ENCODE data around the gene KIF24. TPM values are rescaled to one million over a fixed set of nuclear protein-coding genes. Genes with fewer than 3 reads are reported as not detected.
"Not testable (repeated sequence)": the region's sequence is repeated elsewhere in the genome, so short reads cannot be mapped to it uniquely, and the experiment has no call there.

KIF24 gene
- total and polyA plus RNA-seq, 5 donors = 0.23 to 0.54 (median 0.38) TPM

DNA sequence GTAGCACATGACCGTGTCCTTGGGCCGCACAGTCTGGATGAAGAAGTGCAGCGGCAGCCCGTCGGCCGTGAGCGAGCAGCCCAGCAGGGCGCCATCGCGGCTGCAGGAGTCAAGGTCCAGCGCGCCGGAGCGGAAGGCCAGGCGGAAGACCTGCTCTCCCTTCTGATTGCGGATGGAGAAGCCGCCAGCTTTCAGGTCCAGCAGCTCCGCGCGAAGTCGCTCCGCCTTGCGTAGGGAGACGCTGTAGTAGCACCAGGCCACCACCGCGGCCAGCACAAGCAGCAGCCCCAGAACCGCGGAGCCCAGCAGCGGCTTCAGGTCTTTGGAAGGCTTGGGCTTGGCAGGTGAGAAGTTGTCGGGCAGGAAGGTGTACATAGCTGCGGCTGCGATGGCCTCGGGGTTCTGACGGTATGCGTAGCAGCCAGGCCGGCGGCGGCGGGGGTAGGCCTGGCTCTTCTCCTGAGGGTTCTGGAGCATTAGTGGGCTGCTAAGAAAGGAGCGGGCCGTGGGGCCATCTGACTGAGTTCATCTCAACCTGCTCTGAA lies 43.5 kb upstream of the KIF24 start:
- no peak for ATAC-seq
- 68% methylated on average over 41 of the region's 41 CpGs for WGBS
- Histone ChIP-seq H3K27ac (ENCODE audit: low read length) (no peak overlapping the region), H3K9me3 (ENCODE audit: control insufficient read depth, low read length) (no peaks in the 10 kb centered on the region), H3K4me3 (ENCODE audit: low read length) (no peak overlapping the region), H3K27me3 (ENCODE audit: control insufficient read depth, insufficient read depth) (no peaks in the 10 kb centered on the region), H3K4me1 (ENCODE audit: control insufficient read depth, insufficient read depth, low read length) (peaks cover 2% of the 10 kb centered on the region)
- peak in 1 of 3 donors; percentile 59 for DNase-seq
- intact Hi-C loops (cut with DNase I) = no loop called here

- no peak overlapping the region for H3K4me3 ChIP-seq (ENCODE audit: low read length)
- H3K27me3 ChIP-seq (ENCODE audit: control insufficient read depth, insufficient read depth) = no peaks in the 10 kb centered on the region
- intact Hi-C loops (cut with DNase I) = no loop called here
- H3K27ac ChIP-seq (ENCODE audit: low read length) = no peak overlapping the region
- DNase-seq = no peak
- H3K4me1 ChIP-seq (ENCODE audit: control insufficient read depth, insufficient read depth, low read length) = peaks cover 2% of the 10 kb centered on the region
- no peak for ATAC-seq
- H3K9me3 ChIP-seq (ENCODE audit: control insufficient read depth, low read length) = no peaks in the 10 kb centered on the region
- 77% methylated on average over 60 of the region's 60 CpGs for WGBS
Observed at GRCh38 chr9:34371886-34372466, 42.9 kb upstream of the KIF24 start.

DNA sequence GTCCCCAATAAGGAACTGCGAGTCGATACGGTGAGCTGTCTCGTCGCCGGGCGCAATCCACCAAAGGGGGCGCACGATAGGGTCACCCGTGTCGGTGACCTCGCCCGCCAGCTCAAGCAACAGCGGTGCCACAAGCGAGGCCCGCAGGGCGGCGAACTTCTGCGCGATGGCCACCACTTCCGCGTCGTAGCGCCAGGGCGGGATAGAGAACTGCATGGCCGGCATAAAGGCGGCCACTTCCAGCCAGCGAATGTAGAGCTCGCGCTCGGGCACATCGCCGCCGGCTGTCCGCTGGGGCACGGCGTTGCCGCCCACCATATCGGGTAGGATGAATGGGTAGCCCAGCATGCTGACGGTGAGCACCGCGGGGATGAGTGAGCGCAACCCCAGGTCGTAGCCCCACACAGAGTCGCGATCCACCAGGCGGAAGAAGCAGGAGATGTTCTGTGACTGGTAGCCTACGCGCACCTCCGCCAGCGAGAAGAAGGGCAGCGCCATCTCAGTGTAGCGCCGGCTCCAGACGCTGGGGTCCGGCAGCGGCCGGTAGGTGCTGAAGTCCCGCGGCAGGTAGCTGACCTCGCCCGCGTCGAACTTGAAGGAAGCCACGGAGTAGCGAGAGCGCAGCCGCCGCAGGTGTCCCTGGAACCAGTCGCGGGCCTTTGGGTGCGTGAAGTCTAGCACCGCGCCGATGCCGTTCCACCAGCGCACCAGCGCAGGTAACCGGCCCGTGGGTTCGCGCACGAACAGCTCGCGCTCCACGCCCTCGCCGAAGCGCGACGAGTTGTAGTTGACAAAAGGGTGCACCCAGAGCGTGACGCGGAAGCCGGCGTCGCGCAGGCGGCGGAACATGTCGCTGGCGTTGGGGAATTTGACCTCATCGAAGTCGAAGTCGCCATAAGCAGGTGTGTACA lies 42.2 kb upstream of the KIF24 start:
- DNase-seq = peak in 2 of 3 donors; percentile 52 to 66
- Histone ChIP-seq H3K9me3 (ENCODE audit: control insufficient read depth, low read length) (no peaks in the 10 kb centered on the region), H3K4me3 (ENCODE audit: low read length) (no peak overlapping the region), H3K27me3 (ENCODE audit: control insufficient read depth, insufficient read depth) (no peaks in the 10 kb centered on the region), H3K4me1 (ENCODE audit: control insufficient read depth, insufficient read depth, low read length) (peaks cover 2% of the 10 kb centered on the region), H3K27ac (ENCODE audit: low read length) (no peak overlapping the region)
- no peak for ATAC-seq
- intact Hi-C loops (cut with DNase I) = no loop called here
- 56% methylated on average over 105 of the region's 105 CpGs for WGBS

- peak in 1 of 2 donors; percentile 21 for ATAC-seq
- Histone ChIP-seq H3K4me1 (ENCODE audit: control insufficient read depth, insufficient read depth, low read length) (no peaks in the 10 kb centered on the region), H3K9me3 (ENCODE audit: control insufficient read depth, low read length) (no peaks in the 10 kb centered on the region), H3K4me3 (ENCODE audit: low read length) (no peak overlapping the region), H3K27me3 (ENCODE audit: control insufficient read depth, insufficient read depth) (no peaks in the 10 kb centered on the region), H3K27ac (ENCODE audit: low read length) (no peak overlapping the region)
- WGBS = 74% methylated on average over 23 of the region's 23 CpGs
- intact Hi-C loops (cut with DNase I) = no loop called here
- DNase-seq = no peak
Observed at GRCh38 chr9:34370335-34370969, 41.4 kb upstream of the KIF24 start.

DNA sequence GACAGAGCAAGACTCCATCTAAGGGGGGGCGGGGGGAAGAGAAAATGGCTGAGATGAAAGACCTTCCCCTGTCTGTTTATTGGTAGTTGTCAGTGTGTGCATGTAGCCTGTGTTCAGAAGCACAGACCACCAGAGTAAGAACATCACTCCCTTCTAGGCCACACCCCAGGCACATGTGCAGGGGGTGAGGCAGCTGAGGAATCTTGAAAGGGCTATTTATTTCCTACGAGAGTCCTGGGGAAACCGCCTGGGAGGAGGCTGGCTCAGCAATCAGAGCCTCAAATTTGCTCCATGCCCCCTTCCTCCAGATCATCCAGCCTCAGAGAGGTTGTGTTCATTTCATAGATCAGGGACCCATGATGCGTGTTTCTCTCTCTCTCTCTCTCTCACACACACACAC lies 40.6 kb upstream of the KIF24 start:
- DNase-seq = no peak
- no peaks in the 10 kb centered on the region for H3K4me1 ChIP-seq (ENCODE audit: control insufficient read depth, insufficient read depth, low read length)
- H3K4me3 ChIP-seq (ENCODE audit: low read length) = no peak overlapping the region
- H3K9me3 ChIP-seq (ENCODE audit: control insufficient read depth, low read length) = no peaks in the 10 kb centered on the region
- H3K27ac ChIP-seq (ENCODE audit: low read length) = no peak overlapping the region
- ATAC-seq = no peak
- WGBS = 96% methylated on average over 4 of the region's 4 CpGs
- intact Hi-C loops (cut with DNase I) = loop anchor here in 1 of 4 donors (10.0 kb wide), 1 partner anchor 55 kb away; no protein-coding TSS in a partner anchor
- H3K27me3 ChIP-seq (ENCODE audit: control insufficient read depth, insufficient read depth) = no peaks in the 10 kb centered on the region

DNA sequence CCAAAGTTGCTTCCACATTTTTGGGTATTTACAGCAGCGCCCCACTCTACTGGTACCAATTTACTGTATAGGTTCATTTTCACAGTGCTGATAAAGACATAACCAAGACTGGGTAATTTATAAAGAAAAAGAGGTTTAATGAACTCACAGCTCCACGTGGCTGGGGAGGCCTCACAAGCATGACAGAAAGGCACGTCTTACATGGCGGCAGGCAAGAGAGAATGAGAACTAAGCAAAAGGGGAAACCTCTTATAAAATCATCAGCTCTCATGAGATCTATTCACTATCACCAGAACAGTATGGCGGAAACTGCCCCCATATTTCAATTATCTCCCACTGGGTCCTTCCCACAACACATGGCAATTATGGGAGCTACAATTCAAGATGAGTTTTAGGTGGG lies 39.7 kb upstream of the KIF24 start:
- not testable (repeated sequence) for H3K4me3 ChIP-seq (ENCODE audit: low read length); ATAC-seq; H3K4me1 ChIP-seq (ENCODE audit: control insufficient read depth, insufficient read depth, low read length); H3K27ac ChIP-seq (ENCODE audit: low read length); DNase-seq; H3K27me3 ChIP-seq (ENCODE audit: control insufficient read depth, insufficient read depth); H3K9me3 ChIP-seq (ENCODE audit: control insufficient read depth, low read length)
- 98% methylated on average over 5 of the region's 5 CpGs for WGBS
- intact Hi-C loops (cut with DNase I) = loop anchor here in 1 of 4 donors (10.0 kb wide), 1 partner anchor 56 kb away; no protein-coding TSS in a partner anchor

- 97% methylated on average over 3 of the region's 3 CpGs for WGBS
- not testable (repeated sequence) for ATAC-seq; H3K9me3 ChIP-seq (ENCODE audit: control insufficient read depth, low read length); H3K27me3 ChIP-seq (ENCODE audit: control insufficient read depth, insufficient read depth); H3K4me3 ChIP-seq (ENCODE audit: low read length); H3K4me1 ChIP-seq (ENCODE audit: control insufficient read depth, insufficient read depth, low read length); DNase-seq; H3K27ac ChIP-seq (ENCODE audit: low read length)
- intact Hi-C loops (cut with DNase I) = loop anchor here in 1 of 4 donors (10.0 kb wide), 1 partner anchor 57 kb away; no protein-coding TSS in a partner anchor
Observed at GRCh38 chr9:34367751-34368410, 38.8 kb upstream of the KIF24 start.

GRCh38 chr9:34366365-34366764 lies 37.3 kb upstream of the KIF24 start:
- DNase-seq (no peak), ATAC-seq (no peak)
- Histone ChIP-seq H3K27ac (ENCODE audit: low read length) (no peak overlapping the region), H3K27me3 (ENCODE audit: control insufficient read depth, insufficient read depth) (no peaks in the 10 kb centered on the region), H3K4me3 (ENCODE audit: low read length) (no peak overlapping the region), H3K4me1 (ENCODE audit: control insufficient read depth, insufficient read depth, low read length) (peaks cover 5% of the 10 kb centered on the region), H3K9me3 (ENCODE audit: control insufficient read depth, low read length) (no peaks in the 10 kb centered on the region)
- intact Hi-C loops (cut with DNase I) = loop anchor here in 1 of 4 donors (10.0 kb wide), 1 partner anchor 58 kb away; no protein-coding TSS in a partner anchor
- 92% methylated on average over 2 of the region's 2 CpGs for WGBS

DNA sequence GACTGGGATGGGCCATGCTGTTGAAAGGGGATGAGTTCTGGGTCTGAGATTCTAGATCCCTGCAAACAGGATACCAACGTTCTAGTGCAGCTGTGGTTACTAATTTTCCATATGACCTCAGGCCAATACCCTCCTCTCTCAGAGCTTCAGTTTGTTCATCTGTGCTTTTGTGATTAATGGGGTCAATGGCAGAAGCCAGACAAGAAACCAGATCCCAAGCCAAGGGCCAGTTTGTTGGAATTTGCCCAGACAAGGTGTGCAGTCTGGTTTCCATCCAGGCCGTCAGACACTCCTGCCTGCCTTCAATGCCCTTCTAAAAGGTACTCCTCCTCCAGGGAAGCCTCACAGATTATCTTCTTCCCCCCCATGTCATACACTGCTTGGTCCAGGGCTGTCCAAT lies 36.2 kb upstream of the KIF24 start:
- 73% methylated on average over 2 of the region's 2 CpGs for WGBS
- no peak for DNase-seq
- intact Hi-C loops (cut with DNase I) = loop anchor here in 1 of 4 donors (10.0 kb wide), 1 partner anchor 60 kb away; no protein-coding TSS in a partner anchor
- Histone ChIP-seq H3K4me3 (ENCODE audit: low read length) (no peak overlapping the region), H3K9me3 (ENCODE audit: control insufficient read depth, low read length) (no peaks in the 10 kb centered on the region), H3K4me1 (ENCODE audit: control insufficient read depth, insufficient read depth, low read length) (peaks cover 5% of the 10 kb centered on the region), H3K27ac (ENCODE audit: low read length) (no peak overlapping the region), H3K27me3 (ENCODE audit: control insufficient read depth, insufficient read depth) (no peaks in the 10 kb centered on the region)
- ATAC-seq = no peak

GRCh38 chr9:34363619-34364351 lies 34.7 kb upstream of the KIF24 start:
- peak; percentile 81 to 94 for ATAC-seq
- peak overlapping the region; percentile 1 for H3K4me3 ChIP-seq (ENCODE audit: low read length)

More at GRCh38 chr9:34363619-34364351, 34.7 kb upstream of the KIF24 start:
- intact Hi-C loops (cut with DNase I) = loop anchor here in 1 of 4 donors (10.0 kb wide), 1 partner anchor 61 kb away; no protein-coding TSS in a partner anchor
- Histone ChIP-seq H3K9me3 (ENCODE audit: control insufficient read depth, low read length) (no peaks in the 10 kb centered on the region), H3K4me1 (ENCODE audit: control insufficient read depth, insufficient read depth, low read length) (peaks cover 5% of the 10 kb centered on the region), H3K27ac (ENCODE audit: low read length) (peak overlapping the region; percentile 87), H3K27me3 (ENCODE audit: control insufficient read depth, insufficient read depth) (no peaks in the 10 kb centered on the region)
- 39% methylated on average over 13 of the region's 13 CpGs for WGBS
- DNase-seq = peak; percentile 43 to 81 (median 69)
